B cell (primary cell): Measurements from ENCODE around the gene ICAM4. TPM values are rescaled to one million over a fixed set of nuclear protein-coding genes. Genes with fewer than 3 reads are reported as not detected.
A peak's percentile ranks its signal among the peaks of the same experiment; 100 is the strongest.
"Not testable (repeated sequence)": the region's sequence is repeated elsewhere in the genome, so short reads cannot be mapped to it uniquely, and the experiment has no call there.

ENCODE experiments used
- ATAC-seq: fragments of 200-7000 bp; cut with Tn5 transposase; one replicate; pipeline ENCODE4 v1.10.0; 2021; ENCODE audit warnings: low read depth, mild to moderate bottlenecking, moderate number of reproducible peaks, moderate library complexity
- CTCF ChIA-PET: fragments of 350-600 bp; sonication (Branson Sonifier 250); formaldehyde crosslinking; loops from one replicate; lab custom pipeline; 2021; ENCODE audit warnings: antibody characterized with exemption, inconsistent platforms; lab: Charles Lee
- POLR2A ChIA-PET: fragments of 350-600 bp; sonication (Branson Sonifier 250); formaldehyde crosslinking; loops from one replicate; lab custom pipeline; 2021; ENCODE audit warnings: antibody characterized with exemption; lab: Charles Lee
- DNase-seq: peaks from one replicate; pipeline ENCODE4 v3.0.0; 2013
- H2AFZ ChIP-seq: 2 replicates; pipeline ENCODE4 v1.6.1; 2012; ENCODE audit warnings: mild to moderate bottlenecking, low read depth, low read length; ENCODE audit not compliant: insufficient read depth, poor library complexity, severe bottlenecking
- H3K27ac ChIP-seq, 2 donors: 1 replicate in 1 of 2; 2 replicates in 1 of 2; pipeline ENCODE4 v1.5.1; 2012 to 2013; ENCODE audit warnings: low read length in 2 of 2, mild to moderate bottlenecking in 2 of 2, moderate library complexity in 1 of 2
- H3K27me3 ChIP-seq, 4 experiments: fragments of 200-600 bp in 1 of 4; sonication (generic) in 1 of 4; replicated peaks in 1 of 4; 1 replicate in 2 of 4; 2 replicates in 2 of 4; pipeline versions ENCODE4 v1.6.1 to v1.7.0; 2013 to 2016; ENCODE audit warnings: low read length in 3 of 4, mild to moderate bottlenecking in 2 of 4, mixed read lengths in 1 of 4, moderate library complexity in 1 of 4; ENCODE audit not compliant: insufficient read depth in 4 of 4, control insufficient read depth in 3 of 4; ENCODE audit errors: control extremely low read depth in 1 of 4
- H3K36me3 ChIP-seq, 2 experiments: replicated peaks in 1 of 2; 1 replicate in 1 of 2; 2 replicates in 1 of 2; pipeline versions ENCODE4 v1.6.1 to v1.7.1; 2013; ENCODE audit warnings: low read length in 1 of 2; ENCODE audit not compliant: insufficient read depth in 2 of 2, control insufficient read depth in 1 of 2; ENCODE audit errors: control extremely low read depth in 1 of 2, extremely low read depth in 1 of 2
- H3K4me1 ChIP-seq, 2 donors: fragments of 200-600 bp in 1 of 2; sonication (generic) in 1 of 2; 1 replicate in 1 of 2; 2 replicates in 1 of 2; pipeline versions ENCODE4 v1.5.1 to v1.6.1; 2013 to 2017; ENCODE audit warnings: low read length in 2 of 2; ENCODE audit not compliant: control insufficient read depth in 2 of 2, insufficient read depth in 2 of 2
- H3K4me2 ChIP-seq: replicated peaks from 2 replicates; pipeline ENCODE3; 2012; ENCODE audit warnings: mild to moderate bottlenecking, low read depth, low read length; ENCODE audit not compliant: poor library complexity, severe bottlenecking
- H3K4me3 ChIP-seq, 5 experiments: fragments of 200-600 bp in 1 of 5; sonication (generic) in 1 of 5; 1 replicate in 3 of 5; 2 replicates in 2 of 5; pipeline versions ENCODE4 v1.5.1 to v1.7.0; 2011 to 2016; ENCODE audit warnings: low read length in 4 of 5, mild to moderate bottlenecking in 4 of 5, low read depth in 2 of 5, control low read depth in 1 of 5, moderate library complexity in 1 of 5; ENCODE audit not compliant: insufficient read depth in 1 of 5; ENCODE audit errors: control extremely low read depth in 1 of 5, extremely low read depth in 1 of 5
- H3K79me2 ChIP-seq: fragments of 200-600 bp; sonication (generic); one replicate; pipeline ENCODE4 v1.6.0; 2016; ENCODE audit warnings: low read length; ENCODE audit not compliant: control insufficient read depth, insufficient read depth
- H3K9ac ChIP-seq: fragments of 200-600 bp; sonication (generic); 2 replicates; pipeline ENCODE4 v1.6.1; 2017; ENCODE audit warnings: mild to moderate bottlenecking, low read length, moderate library complexity
- H3K9me3 ChIP-seq, 3 donors: one replicate each; pipeline versions ENCODE4 v1.6.1 to v1.7.1; 2013; ENCODE audit warnings: low read length in 2 of 3; ENCODE audit not compliant: control insufficient read depth in 2 of 3, insufficient read depth in 1 of 3; ENCODE audit errors: control extremely low read depth in 1 of 3
- H4K20me1 ChIP-seq: 2 replicates; pipeline ENCODE4 v1.6.0; 2012; ENCODE audit warnings: mild to moderate bottlenecking, low read length; ENCODE audit not compliant: insufficient read depth, control insufficient read depth, poor library complexity, severe bottlenecking
- H3K27ac Mint-ChIP-seq: one replicate; pipeline ENCODE4 v1.8.0; 2021; ENCODE audit warnings: mixed read lengths
- H3K27me3 Mint-ChIP-seq: one replicate; pipeline ENCODE4 v1.8.0; 2021; ENCODE audit warnings: mixed read lengths
- H3K4me1 Mint-ChIP-seq: one replicate; pipeline ENCODE4 v1.8.0; 2021; ENCODE audit warnings: mixed read lengths
- H3K4me3 Mint-ChIP-seq: one replicate; pipeline ENCODE4 v1.8.0; 2021; ENCODE audit warnings: mixed read lengths
- H3K9me3 Mint-ChIP-seq: one replicate; pipeline ENCODE4 v1.8.0; 2022; ENCODE audit warnings: mixed read lengths; ENCODE audit not compliant: insufficient read depth
- CTCF ChIP-seq: fragments of 200-600 bp; IDR thresholded peaks from one replicate; pipeline ENCODE4 v1.8.0; 2022; ENCODE audit warnings: antibody characterized with exemption, mild to moderate bottlenecking
- EZH2 ChIP-seq: IDR thresholded peaks from 2 replicates; pipeline ENCODE4 v1.6.1; 2012; ENCODE audit warnings: borderline replicate concordance, low read depth, mild to moderate bottlenecking, moderate library complexity, low read length; ENCODE audit not compliant: insufficient read depth, poor library complexity, severe bottlenecking
- WGBS: methylation state at CpG from one replicate; pipeline ENCODE4 v1.1.5; 2013; ENCODE audit warnings: missing lambda C conversion rate; ENCODE audit not compliant: insufficient coverage; 5-methylcytosine and 5-hydroxymethylcytosine counted together
- intact Hi-C: fragments of 100-400 bp; cut with micrococcal nuclease; formaldehyde crosslinking; loops from one replicate; pipeline ENCODE4 v1.10.0; 2022
- polyA plus RNA-seq: library from polyadenylated mRNA; depleted of rRNA; stranded (reverse); fragments of >200 nt; gene quantifications from 2 replicates; pipeline ENCODE4 v1.2.3, GENCODE V29; 2012
- total RNA-seq, 2 donors: library from RNA; stranded (reverse); fragments of 120-200 nt in 1 of 2; gene quantifications; 1 replicate in 1 of 2; 2 replicates in 1 of 2; pipeline versions ENCODE4 v1.2.3 to v1.2.4, GENCODE V29; 2013 to 2022

The ICAM4 gene
- total and polyA plus RNA-seq, 2 donors (not counting 1 experiment from before 2014, with no cell fraction given): 0.44 to 0.78 TPM

- CTCF ChIA-PET: interaction anchor here (0.6 to 2.7 kb wide), 8 partner anchors 9 to 226 kb away, joined by 3 to 11 read pairs (median 4); partner anchors contain the start of gene ICAM1
- Histone ChIP-seq H3K9ac (no peak overlapping the region), H3K4me3 (no peak overlapping the region), H3K27ac (no peak overlapping the region), H3K36me3 (peaks cover 0 to 30% of the 10 kb centered on the region in 2 experiments), H3K9me3 (no peaks in the 10 kb centered on the region), H2AFZ (no peak overlapping the region), H4K20me1 (no peaks in the 10 kb centered on the region), H3K27me3 (no peaks in the 10 kb centered on the region), H3K4me1 (peaks cover 4 to 5% of the 10 kb centered on the region in 2 donors), H3K4me2 (no peak overlapping the region), H3K79me2 (no peaks in the 10 kb centered on the region)
- DNase-seq (peak; percentile 24), ATAC-seq (no peak)
- 43% methylated on average over 4 of the region's 5 CpGs for WGBS
- Mint-ChIP-seq H3K27ac (peak overlapping the region; percentile 73), H3K4me3 (no peak overlapping the region), H3K9me3 (no peaks in the 10 kb centered on the region), H3K4me1 (peaks cover 9% of the 10 kb centered on the region), H3K27me3 (no peaks in the 10 kb centered on the region)
- intact Hi-C loops: no loop called here
- POLR2A ChIA-PET: interaction anchor here (0.6 to 1.1 kb wide), 5 partner anchors 9 to 111 kb away, joined by 3 to 5 read pairs (median 3); partner anchors contain the start of genes ICAM1 and ICAM5
- no peak for TF ChIP-seq CTCF
- no peak for TF ChIP-seq EZH2
Measured at GRCh38 chr19:10279737-10280442, 6.9 kb upstream of the ICAM4 start.

- POLR2A ChIA-PET, H3K27me3 Mint-ChIP-seq: not testable (repeated sequence)
- CTCF ChIA-PET: interaction anchor here (0.6 kb wide), 1 partner anchor 23 kb away, joined by 4 read pairs; no protein-coding TSS in a partner anchor
Measured at GRCh38 chr19:10282043-10282442, 4.7 kb upstream of the ICAM4 start.

More at GRCh38 chr19:10282043-10282442, 4.7 kb upstream of the ICAM4 start:
- intact Hi-C loops, H3K9me3 Mint-ChIP-seq, H3K27ac ChIP-seq, H3K27ac Mint-ChIP-seq, H3K9ac ChIP-seq, H3K79me2 ChIP-seq, DNase-seq, H3K4me3 Mint-ChIP-seq, H3K4me2 ChIP-seq, H4K20me1 ChIP-seq, H3K9me3 ChIP-seq, H3K4me3 ChIP-seq, ATAC-seq, H2AFZ ChIP-seq, H3K27me3 ChIP-seq: not testable (repeated sequence)
- WGBS: 100% methylated on average over 2 of the region's 5 CpGs
- H3K4me1 ChIP-seq: peaks cover 15 to 16% of the 10 kb centered on the region in 2 donors
- peaks cover 2 to 39% of the 10 kb centered on the region in 2 experiments for H3K36me3 ChIP-seq
- H3K4me1 Mint-ChIP-seq: peaks cover 22% of the 10 kb centered on the region
